DND-41 (cell line): ENCODE data around the gene HSD17B1.

Experiments
- ATAC-seq: fragments of 200-7000 bp; cut with Tn5 transposase; 3 replicates; pipeline ENCODE4 v1.9.1; 2021; ENCODE audit warnings: low read depth; ENCODE audit not compliant: insufficient read depth
- DNase-seq: peaks from one replicate; pipeline ENCODE4 v3.0.0-alpha.2; 2020
- H2AFZ ChIP-seq: 2 replicates; pipeline ENCODE4 v1.6.0; 2012; ENCODE audit warnings: low read depth, low read length
- H3K27ac ChIP-seq: 2 replicates; pipeline ENCODE4 v1.5.1; 2012; ENCODE audit warnings: low read length, inconsistent platforms
- H3K27me3 ChIP-seq: fragments of 200-600 bp; sonication (generic); 2 replicates; pipeline ENCODE4 v1.6.0; 2012; ENCODE audit warnings: low read length, mild to moderate bottlenecking, inconsistent platforms; ENCODE audit not compliant: insufficient read depth, poor library complexity
- H3K36me3 ChIP-seq: 2 replicates; pipeline ENCODE4 v1.5.1; 2012; ENCODE audit warnings: low read length, inconsistent platforms; ENCODE audit not compliant: insufficient read depth
- H3K4me1 ChIP-seq: 2 replicates; pipeline ENCODE4 v1.5.1; 2012; ENCODE audit warnings: mild to moderate bottlenecking, low read length; ENCODE audit not compliant: insufficient read depth
- H3K4me2 ChIP-seq: 2 replicates; pipeline ENCODE4 v1.6.0; 2012; ENCODE audit warnings: mild to moderate bottlenecking, moderate library complexity, low read length, inconsistent platforms; ENCODE audit not compliant: insufficient read depth
- H3K4me3 ChIP-seq, 2 experiments: fragments of 200-600 bp in 1 of 2; shearing (Covaris generic) in 1 of 2; 2 replicates each; pipeline ENCODE4 v1.5.1; 2012 to 2016; ENCODE audit warnings: inconsistent platforms in 2 of 2, low read length in 2 of 2, mild to moderate bottlenecking in 2 of 2, low read depth in 1 of 2, moderate library complexity in 1 of 2
- H3K79me2 ChIP-seq: 2 replicates; pipeline ENCODE4 v1.6.0; 2012; ENCODE audit warnings: low read length, inconsistent platforms; ENCODE audit not compliant: insufficient read depth
- H3K9ac ChIP-seq: 2 replicates; pipeline ENCODE4 v1.6.0; 2012; ENCODE audit warnings: low read depth, mild to moderate bottlenecking, inconsistent platforms, low read length, moderate library complexity
- H3K9me3 ChIP-seq: 2 replicates; pipeline ENCODE4 v1.5.1; 2012; ENCODE audit warnings: low read length, moderate library complexity, mild to moderate bottlenecking, inconsistent platforms; ENCODE audit not compliant: insufficient read depth, severe bottlenecking
- H4K20me1 ChIP-seq: 2 replicates; pipeline ENCODE4 v1.6.0; 2012; ENCODE audit warnings: low read length; ENCODE audit not compliant: insufficient read depth
- EZH2 ChIP-seq: IDR thresholded peaks from 3 replicates; pipeline ENCODE4 v1.6.1; 2012; ENCODE audit warnings: borderline replicate concordance, low read depth, mild to moderate bottlenecking, moderate library complexity, low read length, inconsistent platforms; ENCODE audit not compliant: severe bottlenecking
- TF ChIP-seq, protein P1 (sequence below): IDR thresholded peaks from 2 replicates; pipeline ENCODE4 v1.5.1; 2012; ENCODE audit warnings: borderline replicate concordance, low read length, moderate library complexity, mild to moderate bottlenecking; ENCODE audit not compliant: poor library complexity, severe bottlenecking; ENCODE audit errors: extremely low read depth

The HSD17B1 gene

DNA sequence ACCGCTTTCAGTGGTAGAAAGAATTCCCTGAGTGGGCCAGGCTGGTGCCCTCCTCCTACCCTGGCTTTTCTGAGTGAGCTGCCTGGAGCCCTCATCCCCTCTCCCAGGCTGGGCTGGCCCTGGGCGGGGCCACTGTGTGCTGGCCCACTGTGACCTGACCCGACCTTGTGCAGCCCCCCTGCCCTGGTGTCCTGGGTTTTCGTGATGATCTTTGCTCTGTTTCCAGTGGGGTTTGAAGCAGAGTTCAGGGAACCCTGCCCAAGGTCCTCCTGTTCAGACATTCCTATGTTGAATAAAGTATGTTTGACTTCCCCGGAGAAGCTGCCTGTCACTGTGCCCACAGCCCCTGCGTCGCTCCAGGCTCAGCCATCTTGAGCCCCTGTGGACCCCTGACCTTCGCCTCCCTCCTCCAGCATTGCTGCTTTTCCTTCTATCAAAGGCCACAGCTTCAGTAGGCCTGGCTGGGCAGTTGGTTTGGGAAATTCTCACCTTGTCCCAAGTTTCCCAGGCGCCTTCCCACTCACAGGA, 30.4 kb upstream of the HSD17B1 start:
- Histone ChIP-seq H4K20me1 (no peaks in the 10 kb centered on the region), H2AFZ (no peak overlapping the region), H3K36me3 (no peaks in the 10 kb centered on the region), H3K4me3 (no peak overlapping the region), H3K79me2 (no peaks in the 10 kb centered on the region), H3K9me3 (no peaks in the 10 kb centered on the region), H3K4me2 (no peak overlapping the region), H3K27ac (no peak overlapping the region), H3K27me3 (no peaks in the 10 kb centered on the region), H3K4me1 (peaks cover 1% of the 10 kb centered on the region; the same call in 1 of the 2 replicates), H3K9ac (no peak overlapping the region)
- no peak for ATAC-seq
- no peak for DNase-seq
- no peak for TF ChIP-seq EZH2
- TF ChIP-seq, protein P1, sequence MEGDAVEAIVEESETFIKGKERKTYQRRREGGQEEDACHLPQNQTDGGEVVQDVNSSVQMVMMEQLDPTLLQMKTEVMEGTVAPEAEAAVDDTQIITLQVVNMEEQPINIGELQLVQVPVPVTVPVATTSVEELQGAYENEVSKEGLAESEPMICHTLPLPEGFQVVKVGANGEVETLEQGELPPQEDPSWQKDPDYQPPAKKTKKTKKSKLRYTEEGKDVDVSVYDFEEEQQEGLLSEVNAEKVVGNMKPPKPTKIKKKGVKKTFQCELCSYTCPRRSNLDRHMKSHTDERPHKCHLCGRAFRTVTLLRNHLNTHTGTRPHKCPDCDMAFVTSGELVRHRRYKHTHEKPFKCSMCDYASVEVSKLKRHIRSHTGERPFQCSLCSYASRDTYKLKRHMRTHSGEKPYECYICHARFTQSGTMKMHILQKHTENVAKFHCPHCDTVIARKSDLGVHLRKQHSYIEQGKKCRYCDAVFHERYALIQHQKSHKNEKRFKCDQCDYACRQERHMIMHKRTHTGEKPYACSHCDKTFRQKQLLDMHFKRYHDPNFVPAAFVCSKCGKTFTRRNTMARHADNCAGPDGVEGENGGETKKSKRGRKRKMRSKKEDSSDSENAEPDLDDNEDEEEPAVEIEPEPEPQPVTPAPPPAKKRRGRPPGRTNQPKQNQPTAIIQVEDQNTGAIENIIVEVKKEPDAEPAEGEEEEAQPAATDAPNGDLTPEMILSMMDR: no peak

DNA sequence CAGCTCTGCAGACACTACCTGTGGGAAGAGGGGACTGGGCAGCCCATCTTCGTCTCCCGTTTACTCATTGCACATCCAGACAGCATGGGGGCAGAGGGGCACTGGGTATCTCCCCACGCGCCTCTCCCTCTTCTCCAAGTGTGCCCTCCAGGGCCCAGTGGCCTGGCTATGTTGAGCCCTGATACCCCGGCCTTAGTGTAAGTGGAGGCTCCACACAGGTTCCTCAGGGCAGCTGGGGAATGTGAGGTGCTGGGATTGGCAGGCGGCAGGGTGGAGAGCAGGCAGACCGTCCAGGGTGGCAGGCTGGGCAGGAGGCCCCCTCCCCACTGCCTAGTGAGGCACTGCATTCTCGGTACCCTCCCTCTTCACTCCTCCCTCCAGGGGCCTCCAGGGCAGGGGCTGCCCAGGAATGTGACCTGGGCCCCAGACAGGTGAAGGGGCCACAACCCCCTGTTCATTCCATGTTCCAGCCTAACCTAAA, 29.9 kb upstream of the HSD17B1 start:
- no peak for DNase-seq
- no peak overlapping the region for H3K4me2 ChIP-seq
- no peak overlapping the region for H3K27ac ChIP-seq
- H3K27me3 ChIP-seq: no peaks in the 10 kb centered on the region
- no peak overlapping the region for H3K9ac ChIP-seq
- H3K36me3 ChIP-seq: no peaks in the 10 kb centered on the region
- no peak for ATAC-seq
- no peaks in the 10 kb centered on the region for H3K9me3 ChIP-seq
- no peak overlapping the region for H2AFZ ChIP-seq
- H4K20me1 ChIP-seq: no peaks in the 10 kb centered on the region
- H3K4me1 ChIP-seq: no peaks in the 10 kb centered on the region
- H3K4me3 ChIP-seq: no peak overlapping the region
- TF ChIP-seq, protein P1: no peak
- TF ChIP-seq EZH2: no peak
- no peaks in the 10 kb centered on the region for H3K79me2 ChIP-seq

DNA sequence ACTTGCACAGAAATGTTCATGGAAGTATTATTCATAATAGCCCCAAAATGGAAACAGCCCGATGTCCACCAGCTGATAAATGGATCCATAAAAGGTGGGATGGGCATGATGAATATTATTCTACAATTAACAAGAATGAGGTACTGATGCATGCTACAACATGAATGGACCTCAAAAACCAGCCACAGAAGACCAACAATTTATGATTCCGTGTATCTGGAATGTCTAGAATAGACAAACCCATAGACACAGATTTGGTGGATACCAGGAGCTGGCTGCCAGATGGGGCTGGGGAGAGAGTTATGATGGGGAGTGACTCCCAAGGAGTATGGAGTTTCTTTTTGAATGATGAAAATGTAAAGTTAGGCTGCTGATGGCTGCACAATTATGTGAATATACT, 27.5 kb upstream of the HSD17B1 start:
- DNase-seq (no peak), ATAC-seq (no peak)
- Histone ChIP-seq H3K27ac (no peak overlapping the region), H3K79me2 (no peaks in the 10 kb centered on the region), H4K20me1 (no peaks in the 10 kb centered on the region), H3K4me3 (no peak overlapping the region), H3K9ac (no peak overlapping the region), H3K9me3 (no peaks in the 10 kb centered on the region), H3K36me3 (no peaks in the 10 kb centered on the region), H3K4me1 (peaks cover 18% of the 10 kb centered on the region), H3K27me3 (no peaks in the 10 kb centered on the region), H3K4me2 (no peak overlapping the region), H2AFZ (no peak overlapping the region)
- TF ChIP-seq, protein P1: no peak
- TF ChIP-seq EZH2: no peak
